ENCODE measurements around the gene KCNG2.

The KCNG2 gene

GRCh38 chr18:79784071-79784913 is 13.4 kb upstream of the KCNG2 start:
- Mint-ChIP-seq H3K27ac (no peak overlapping the region), H3K4me3 (no peak overlapping the region)
- ATAC-seq (replicated peaks): no peak

DNA sequence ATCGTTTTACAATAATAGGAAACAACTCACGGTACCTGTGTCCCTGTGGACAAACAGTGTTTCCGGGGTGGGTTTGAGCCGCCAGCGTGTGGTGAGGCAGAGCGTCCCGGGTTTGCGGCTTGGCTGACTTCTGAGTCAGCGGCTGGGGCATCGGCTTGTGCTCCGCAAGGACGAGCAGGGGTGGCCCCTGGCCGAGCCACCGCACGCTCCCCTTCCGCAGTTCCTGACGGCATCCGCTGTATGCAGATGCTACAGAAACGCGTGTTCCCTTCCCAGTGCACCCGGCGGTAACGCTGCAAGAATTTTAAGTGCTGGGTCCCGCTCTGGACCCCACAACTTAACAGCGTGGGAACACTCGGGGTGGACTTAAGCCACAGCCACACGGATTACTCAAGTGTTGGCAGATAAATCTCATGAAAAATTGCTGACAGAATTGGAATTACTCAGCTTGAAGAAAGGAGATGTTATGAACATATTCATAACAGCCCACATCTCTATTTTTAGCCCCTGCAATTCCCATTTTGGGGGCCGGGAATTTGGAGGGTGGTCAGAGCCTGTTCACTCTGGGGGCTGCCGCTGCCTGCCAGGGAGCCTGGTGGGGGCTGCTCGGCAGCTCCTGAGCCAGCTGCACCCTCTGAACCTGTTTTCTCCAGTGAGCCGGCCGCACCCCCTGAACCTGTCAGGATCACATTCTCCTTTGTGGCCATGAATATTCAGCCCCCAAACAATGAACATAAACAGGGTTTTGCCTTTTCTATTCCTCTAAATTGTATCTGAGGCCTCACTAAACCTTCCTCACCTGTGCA is 12.6 kb upstream of the KCNG2 start:
- DNase-seq (no peak), ATAC-seq (replicated peaks) (no peak)
- peaks cover 29 to 72% of the 10 kb centered on the region in 2 donors for H3K27me3 Mint-ChIP-seq
- no peak overlapping the region for H3K4me3 Mint-ChIP-seq
- H3K27ac Mint-ChIP-seq: no peak overlapping the region
- no peaks in the 10 kb centered on the region for H3K4me1 Mint-ChIP-seq (ENCODE audit: low read depth in 2 of 2)
- H3K36me3 Mint-ChIP-seq (ENCODE audit: insufficient read depth): peaks cover 5% of the 10 kb centered on the region
- no peaks in the 10 kb centered on the region for H3K9me3 Mint-ChIP-seq

More at GRCh38 chr18:79784071-79784913, 13.4 kb upstream of the KCNG2 start:
- H3K27me3 Mint-ChIP-seq: peaks cover 30 to 65% of the 10 kb centered on the region in 2 donors
- H3K4me1 Mint-ChIP-seq (ENCODE audit: low read depth in 2 of 2): no peaks in the 10 kb centered on the region
- H3K9me3 Mint-ChIP-seq: no peaks in the 10 kb centered on the region
- no peak for DNase-seq
- H3K36me3 Mint-ChIP-seq (ENCODE audit: insufficient read depth): peaks cover 5% of the 10 kb centered on the region

DNA sequence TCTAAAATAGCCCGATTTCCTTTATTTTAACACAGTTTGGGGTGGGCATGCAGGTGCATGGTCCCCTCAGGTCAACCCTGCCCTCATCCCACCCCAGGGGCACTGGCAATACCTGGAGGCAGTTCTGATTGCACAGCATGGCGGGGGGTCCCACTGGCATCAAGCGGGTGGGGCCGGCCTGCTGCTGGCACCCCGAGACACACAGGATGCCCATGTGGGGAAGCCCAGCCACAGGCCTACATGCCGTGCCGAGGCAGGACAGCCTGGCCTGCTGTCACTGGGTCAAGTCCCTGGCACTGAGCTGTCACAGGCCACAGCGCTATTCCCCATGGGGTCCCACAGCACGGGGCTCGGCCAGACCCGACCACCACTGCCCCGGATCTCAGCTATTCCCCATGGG is 11.9 kb upstream of the KCNG2 start:
- peaks cover 35 to 78% of the 10 kb centered on the region in 2 donors for H3K27me3 Mint-ChIP-seq
- H3K36me3 Mint-ChIP-seq (ENCODE audit: insufficient read depth): peaks cover 5% of the 10 kb centered on the region
- no peak overlapping the region for H3K27ac Mint-ChIP-seq
- no peaks in the 10 kb centered on the region for H3K4me1 Mint-ChIP-seq (ENCODE audit: low read depth in 2 of 2)
- no peaks in the 10 kb centered on the region for H3K9me3 Mint-ChIP-seq
- H3K4me3 Mint-ChIP-seq: no peak overlapping the region
- no peak for DNase-seq
- ATAC-seq (replicated peaks): no peak

DNA sequence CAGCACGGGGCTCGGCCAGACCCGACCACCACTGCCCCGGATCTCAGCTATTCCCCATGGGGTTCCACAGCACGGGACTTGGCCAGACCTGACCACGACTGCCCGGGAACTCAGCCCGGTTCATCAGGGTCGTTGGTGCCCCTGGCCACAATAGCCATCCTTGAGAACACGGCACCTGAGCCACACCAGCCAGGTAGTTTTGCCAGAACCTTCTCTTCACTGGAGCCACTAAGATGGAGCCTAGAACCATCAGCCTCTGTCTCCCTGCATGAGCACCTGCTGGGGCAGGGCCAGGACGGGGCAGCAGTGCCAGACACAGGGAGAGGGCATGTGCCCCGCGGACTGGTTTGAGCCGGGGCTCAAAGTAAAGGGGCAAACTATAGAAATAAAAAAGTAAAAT is 11.4 kb upstream of the KCNG2 start:
- Mint-ChIP-seq H3K4me1 (ENCODE audit: low read depth in 2 of 2) (peaks cover 0 to 5% of the 10 kb centered on the region in 2 donors), H3K36me3 (ENCODE audit: insufficient read depth) (peaks cover 5% of the 10 kb centered on the region), H3K9me3 (no peaks in the 10 kb centered on the region), H3K4me3 (no peak overlapping the region), H3K27ac (no peak overlapping the region), H3K27me3 (peaks cover 40 to 78% of the 10 kb centered on the region in 2 donors)
- ATAC-seq (replicated peaks) (no peak), DNase-seq (no peak)

GRCh38 chr18:79786786-79787526 is 10.8 kb upstream of the KCNG2 start:
- peaks cover 0 to 11% of the 10 kb centered on the region in 2 donors for H3K4me1 Mint-ChIP-seq (ENCODE audit: low read depth in 2 of 2)
- no peak for DNase-seq
- H3K9me3 Mint-ChIP-seq: no peaks in the 10 kb centered on the region
- no peak overlapping the region for H3K27ac Mint-ChIP-seq
- H3K4me3 Mint-ChIP-seq: no peak overlapping the region
- no peak for ATAC-seq (replicated peaks)
- peaks cover 5% of the 10 kb centered on the region for H3K36me3 Mint-ChIP-seq (ENCODE audit: insufficient read depth)
- peaks cover 46 to 78% of the 10 kb centered on the region in 2 donors for H3K27me3 Mint-ChIP-seq

DNA sequence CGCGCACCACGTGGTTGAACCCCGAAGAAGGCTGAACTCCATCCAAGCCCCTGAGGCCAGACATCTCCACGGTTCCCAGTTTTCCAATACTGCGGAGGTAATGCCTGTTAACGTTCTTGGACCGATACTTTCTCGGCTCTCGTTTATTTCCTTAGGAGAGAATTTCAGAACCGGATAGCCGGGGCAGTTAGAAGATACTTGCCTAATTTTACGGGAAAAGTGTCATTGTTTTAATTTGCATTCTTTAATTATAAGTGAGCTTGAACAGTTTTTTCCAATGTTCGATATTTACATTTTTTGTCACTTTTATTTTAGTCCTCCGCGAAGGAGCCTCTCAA is 10.2 kb upstream of the KCNG2 start:
- H3K27ac Mint-ChIP-seq: no peak overlapping the region
- ATAC-seq (replicated peaks) (no peak), DNase-seq (no peak)
- peaks cover 5% of the 10 kb centered on the region for H3K36me3 Mint-ChIP-seq (ENCODE audit: insufficient read depth)
- H3K4me3 Mint-ChIP-seq: no peak overlapping the region
- H3K27me3 Mint-ChIP-seq: peaks cover 46 to 78% of the 10 kb centered on the region in 2 donors
- H3K4me1 Mint-ChIP-seq (ENCODE audit: low read depth in 2 of 2): peaks cover 0 to 13% of the 10 kb centered on the region in 2 donors
- no peaks in the 10 kb centered on the region for H3K9me3 Mint-ChIP-seq

- ATAC-seq (replicated peaks) (no peak), DNase-seq (no peak)
- peaks cover 44 to 79% of the 10 kb centered on the region in 2 donors for H3K27me3 Mint-ChIP-seq
- no peak overlapping the region for H3K4me3 Mint-ChIP-seq
- no peaks in the 10 kb centered on the region for H3K9me3 Mint-ChIP-seq
- H3K4me1 Mint-ChIP-seq (ENCODE audit: low read depth in 2 of 2): peaks cover 0 to 13% of the 10 kb centered on the region in 2 donors
- H3K27ac Mint-ChIP-seq: no peak overlapping the region
- H3K36me3 Mint-ChIP-seq (ENCODE audit: insufficient read depth): peaks cover 5% of the 10 kb centered on the region
These were observed 9.6 kb upstream of the KCNG2 start for GRCh38 chr18:79787865-79788733.

DNA sequence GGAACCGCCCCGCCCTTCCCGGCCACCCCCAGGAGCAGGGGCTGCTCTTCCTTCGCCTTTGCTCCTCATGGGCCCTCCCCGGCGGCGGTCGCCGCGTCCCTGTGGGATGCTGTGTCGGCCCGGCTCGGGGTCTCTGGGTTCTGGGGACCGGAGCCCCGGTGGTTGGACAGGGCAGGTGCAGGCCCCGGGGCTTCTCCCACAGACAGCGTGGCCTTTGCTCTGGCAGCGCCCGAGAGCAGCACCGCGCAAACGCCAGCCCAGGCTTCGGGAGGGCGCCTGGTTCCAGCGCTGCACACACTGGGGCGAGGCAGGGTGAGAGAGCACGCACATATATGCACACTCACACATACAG is 9.0 kb upstream of the KCNG2 start:
- Mint-ChIP-seq H3K4me3 (no peak overlapping the region), H3K4me1 (ENCODE audit: low read depth in 2 of 2) (peaks cover 0 to 13% of the 10 kb centered on the region in 2 donors), H3K27me3 (peaks cover 42 to 78% of the 10 kb centered on the region in 2 donors), H3K36me3 (ENCODE audit: insufficient read depth) (peaks cover 5% of the 10 kb centered on the region), H3K27ac (no peak overlapping the region), H3K9me3 (no peaks in the 10 kb centered on the region)
- DNase-seq (no peak), ATAC-seq (replicated peaks) (no peak)

GRCh38 chr18:79789091-79789891 is 8.4 kb upstream of the KCNG2 start:
- no peak overlapping the region for H3K4me3 Mint-ChIP-seq
- no peak for DNase-seq
- no peaks in the 10 kb centered on the region for H3K9me3 Mint-ChIP-seq
- no peak overlapping the region for H3K27ac Mint-ChIP-seq
- H3K36me3 Mint-ChIP-seq (ENCODE audit: insufficient read depth): peaks cover 5% of the 10 kb centered on the region
- peaks cover 38 to 78% of the 10 kb centered on the region in 2 donors for H3K27me3 Mint-ChIP-seq
- ATAC-seq (replicated peaks): no peak
- H3K4me1 Mint-ChIP-seq (ENCODE audit: low read depth in 2 of 2): peaks cover 0 to 13% of the 10 kb centered on the region in 2 donors

- no peaks in the 10 kb centered on the region for H3K9me3 Mint-ChIP-seq
- H3K4me1 Mint-ChIP-seq (ENCODE audit: low read depth in 2 of 2): peaks cover 0 to 13% of the 10 kb centered on the region in 2 donors
- no peak overlapping the region for H3K27ac Mint-ChIP-seq
- H3K36me3 Mint-ChIP-seq (ENCODE audit: insufficient read depth): no peaks in the 10 kb centered on the region
- DNase-seq: no peak
- H3K27me3 Mint-ChIP-seq: peaks cover 42 to 78% of the 10 kb centered on the region in 2 donors
- H3K4me3 Mint-ChIP-seq: no peak overlapping the region
- ATAC-seq (replicated peaks): no peak
These were observed 7.5 kb upstream of the KCNG2 start for GRCh38 chr18:79789901-79790890.

Measured in effector memory CD8-positive, alpha-beta T cell (primary cell).